Liver (tissue), 9 donors: Measurements from ENCODE around the gene TSEN2. TPM values are rescaled to one million over a fixed set of nuclear protein-coding genes. Genes with fewer than 3 reads are reported as not detected.

Source experiments
- DNase-seq: peaks from one replicate; pipeline ENCODE4 v3.0.0-alpha.2; 2017; ENCODE audit warnings: low spot score
- H3K27ac ChIP-seq, 2 donors: one replicate each; pipeline ENCODE4 v1.7.0; 2013; ENCODE audit warnings: inconsistent platforms in 2 of 2, low read length in 2 of 2, control low read depth in 1 of 2, low read depth in 1 of 2, mild to moderate bottlenecking in 1 of 2
- H3K27me3 ChIP-seq, 4 donors: one replicate each; pipeline versions ENCODE4 v1.6.1 to v1.7.0; 2013; ENCODE audit warnings: low read length in 3 of 4, inconsistent platforms in 1 of 4, mild to moderate bottlenecking in 1 of 4, moderate library complexity in 1 of 4; ENCODE audit not compliant: control insufficient read depth in 4 of 4, insufficient read depth in 4 of 4
- H3K36me3 ChIP-seq, 4 donors: one replicate each; pipeline versions ENCODE4 v1.6.1 to v1.7.0; 2013; ENCODE audit warnings: low read length in 3 of 4, mild to moderate bottlenecking in 3 of 4, low read depth in 1 of 4, moderate library complexity in 1 of 4; ENCODE audit not compliant: control insufficient read depth in 4 of 4, insufficient read depth in 3 of 4
- H3K4me1 ChIP-seq, 4 donors: one replicate each; pipeline versions ENCODE4 v1.6.1 to v1.7.0; 2013; ENCODE audit warnings: low read length in 3 of 4, mild to moderate bottlenecking in 3 of 4, moderate library complexity in 1 of 4; ENCODE audit not compliant: control insufficient read depth in 4 of 4, insufficient read depth in 4 of 4
- H3K4me3 ChIP-seq, 3 donors: one replicate each; pipeline versions ENCODE4 v1.6.1 to v1.7.0; 2013; ENCODE audit warnings: low read length in 3 of 3, control low read depth in 1 of 3, low read depth in 1 of 3, mild to moderate bottlenecking in 1 of 3
- H3K9ac ChIP-seq, 2 donors: one replicate each; pipeline ENCODE4 v1.7.0; 2013; ENCODE audit warnings: low read length in 2 of 2, mild to moderate bottlenecking in 2 of 2, moderate library complexity in 2 of 2, control low read depth in 1 of 2, low read depth in 1 of 2
- H3K9me3 ChIP-seq, 4 donors: one replicate each; pipeline versions ENCODE4 v1.6.1 to v1.7.0; 2013; ENCODE audit warnings: low read length in 3 of 4; ENCODE audit not compliant: control insufficient read depth in 4 of 4
- EGR1 ChIP-seq, 2 donors: IDR thresholded peaks; 2 replicates each; pipeline ENCODE4 v1.6.1; 2016 to 2018; ENCODE audit warnings: antibody characterized with exemption in 2 of 2, low read depth in 2 of 2
- GABPA ChIP-seq, 2 donors: IDR thresholded peaks in 1 of 2; conservative IDR thresholded peaks in 1 of 2; 2 replicates each; pipeline ENCODE4 v1.6.1; 2016; ENCODE audit warnings: antibody characterized with exemption in 2 of 2, mild to moderate bottlenecking in 1 of 2, moderate library complexity in 1 of 2
- HNF4A ChIP-seq, 2 donors: conservative IDR thresholded peaks; 2 replicates each; pipeline ENCODE4 v1.6.1; 2016; ENCODE audit warnings: antibody characterized with exemption in 2 of 2, mild to moderate bottlenecking in 2 of 2
- HNF4G ChIP-seq: IDR thresholded peaks from 2 replicates; pipeline ENCODE4 v1.6.1; 2016; ENCODE audit warnings: antibody characterized with exemption
- JUND ChIP-seq, 2 donors: IDR thresholded peaks; 2 replicates each; pipeline ENCODE4 v1.6.1; 2016; ENCODE audit warnings: antibody characterized with exemption in 2 of 2
- NR2F2 ChIP-seq: IDR thresholded peaks from 2 replicates; pipeline ENCODE4 v1.6.1; 2016; ENCODE audit warnings: antibody characterized with exemption
- RAD21 ChIP-seq, 2 donors: IDR thresholded peaks; 2 replicates each; pipeline ENCODE4 v1.6.1; 2016; ENCODE audit warnings: antibody characterized with exemption in 2 of 2, mild to moderate bottlenecking in 2 of 2
- RXRA ChIP-seq, 2 donors: IDR thresholded peaks; 2 replicates each; pipeline ENCODE4 v1.6.1; 2017 to 2018; ENCODE audit warnings: antibody characterized with exemption in 2 of 2, mild to moderate bottlenecking in 1 of 2
- SP1 ChIP-seq: IDR thresholded peaks from 2 replicates; pipeline ENCODE4 v1.6.1; 2018; ENCODE audit warnings: antibody characterized with exemption, mild to moderate bottlenecking
- TAF1 ChIP-seq: conservative IDR thresholded peaks from 2 replicates; pipeline ENCODE4 v1.6.1; 2016; ENCODE audit warnings: antibody characterized with exemption, mild to moderate bottlenecking
- YY1 ChIP-seq: IDR thresholded peaks from 2 replicates; pipeline ENCODE4 v1.6.1; 2016; ENCODE audit warnings: antibody characterized with exemption, mild to moderate bottlenecking
- WGBS: extraction: QIAGEN DNeasy Blood & Tissue Kit; methylation state at CpG from one replicate; pipeline ENCODE4 v1.1.7; 2013; 5-methylcytosine and 5-hydroxymethylcytosine counted together
- polyA plus RNA-seq, 2 donors: library from polyadenylated mRNA; stranded (reverse) in 1 of 2; unstranded in 1 of 2; fragments of 200-250 nt in 1 of 2; fragments of >200 nt in 1 of 2; fragmentation: Nextera tagmentation in 1 of 2; extraction: Ambion mirVana in 1 of 2; gene quantifications; one replicate each; pipeline versions ENCODE4 v1.2.1 to v1.2.3, GENCODE V29; 2013 to 2015
- total RNA-seq, 2 donors: library from RNA; depleted of rRNA; stranded (reverse); fragments of >200 nt; gene quantifications; one replicate each; pipeline ENCODE4 v1.2.3, GENCODE V29; 2014
- TF ChIP-seq, protein P1 (sequence below): IDR thresholded peaks from 2 replicates; pipeline ENCODE4 v1.6.1; 2016; ENCODE audit warnings: antibody characterized with exemption
- TF ChIP-seq, protein P2 (sequence below): IDR thresholded peaks from 2 replicates; pipeline ENCODE4 v1.6.1; 2016; ENCODE audit warnings: antibody characterized with exemption
- TF ChIP-seq, protein P3 (sequence below): IDR thresholded peaks from 2 replicates; pipeline ENCODE4 v1.6.1; 2016; ENCODE audit warnings: antibody characterized with exemption
- TF ChIP-seq, protein P4 (sequence below): IDR thresholded peaks from 2 replicates; pipeline ENCODE4 v1.6.1; 2016; ENCODE audit warnings: antibody characterized with exemption, mild to moderate bottlenecking
- TF ChIP-seq, protein P5 (sequence below): fragments of 150-350 bp; IDR thresholded peaks from 2 replicates; pipeline ENCODE4 v1.5.1; 2017; ENCODE audit warnings: improper control_type of control experiment, low read depth, low read length; ENCODE audit not compliant: missing input control
- donor health status: healthy.
- donor health status: healthy.
- donor health status: healthy.
- donor health status: healthy.
- donor health status: healthy.

TSEN2 gene
- total and polyA plus RNA-seq, 4 donors = 4.1 to 14.1 (median 6.9) TPM

DNA sequence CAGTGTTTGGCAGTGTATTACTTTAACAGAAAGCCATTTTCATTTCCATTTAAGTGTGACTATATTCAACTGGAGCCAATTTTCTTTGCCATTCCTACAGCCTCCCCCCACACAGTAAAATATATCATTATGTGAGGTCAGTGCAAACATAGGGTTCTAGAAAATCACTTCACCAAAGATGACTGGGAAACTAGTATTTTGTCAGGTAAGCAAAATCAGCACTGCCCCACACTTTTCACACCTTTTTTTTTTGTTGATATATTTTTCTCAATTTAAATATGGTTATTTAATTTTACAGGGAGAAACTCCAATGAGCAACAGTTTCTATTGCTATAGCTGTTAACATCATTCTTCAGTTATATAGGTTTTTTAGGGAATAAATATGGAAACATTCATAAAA lies 31.4 kb downstream of the TSEN2 start:
- no peak for DNase-seq
- Histone ChIP-seq H3K4me1 (no peaks in the 10 kb centered on the region), H3K9me3 (no peaks in the 10 kb centered on the region), H3K36me3 (peaks cover 0 to 5% (median 3%) of the 10 kb centered on the region in 4 donors), H3K27me3 (no peaks in the 10 kb centered on the region), H3K27ac (no peak overlapping the region), H3K9ac (no peak overlapping the region), H3K4me3 (no peak overlapping the region)
- TF ChIP-seq YY1 = no peak
- TF ChIP-seq, protein P1, sequence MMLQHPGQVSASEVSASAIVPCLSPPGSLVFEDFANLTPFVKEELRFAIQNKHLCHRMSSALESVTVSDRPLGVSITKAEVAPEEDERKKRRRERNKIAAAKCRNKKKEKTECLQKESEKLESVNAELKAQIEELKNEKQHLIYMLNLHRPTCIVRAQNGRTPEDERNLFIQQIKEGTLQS = no peak
- no peak for TF ChIP-seq RAD21 (IDR thresholded peaks at IDR 0.05)
- TF ChIP-seq, protein P2, sequence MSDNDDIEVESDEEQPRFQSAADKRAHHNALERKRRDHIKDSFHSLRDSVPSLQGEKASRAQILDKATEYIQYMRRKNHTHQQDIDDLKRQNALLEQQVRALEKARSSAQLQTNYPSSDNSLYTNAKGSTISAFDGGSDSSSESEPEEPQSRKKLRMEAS = no peak
- TF ChIP-seq, protein P3, sequence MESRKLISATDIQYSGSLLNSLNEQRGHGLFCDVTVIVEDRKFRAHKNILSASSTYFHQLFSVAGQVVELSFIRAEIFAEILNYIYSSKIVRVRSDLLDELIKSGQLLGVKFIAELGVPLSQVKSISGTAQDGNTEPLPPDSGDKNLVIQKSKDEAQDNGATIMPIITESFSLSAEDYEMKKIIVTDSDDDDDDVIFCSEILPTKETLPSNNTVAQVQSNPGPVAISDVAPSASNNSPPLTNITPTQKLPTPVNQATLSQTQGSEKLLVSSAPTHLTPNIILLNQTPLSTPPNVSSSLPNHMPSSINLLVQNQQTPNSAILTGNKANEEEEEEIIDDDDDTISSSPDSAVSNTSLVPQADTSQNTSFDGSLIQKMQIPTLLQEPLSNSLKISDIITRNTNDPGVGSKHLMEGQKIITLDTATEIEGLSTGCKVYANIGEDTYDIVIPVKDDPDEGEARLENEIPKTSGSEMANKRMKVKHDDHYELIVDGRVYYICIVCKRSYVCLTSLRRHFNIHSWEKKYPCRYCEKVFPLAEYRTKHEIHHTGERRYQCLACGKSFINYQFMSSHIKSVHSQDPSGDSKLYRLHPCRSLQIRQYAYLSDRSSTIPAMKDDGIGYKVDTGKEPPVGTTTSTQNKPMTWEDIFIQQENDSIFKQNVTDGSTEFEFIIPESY = no peak
- TF ChIP-seq EGR1 (IDR thresholded peaks at IDR 0.05; ENCODE audit: low read depth in 2 of 2) = no peak
- TF ChIP-seq HNF4A (conservative IDR thresholded peaks at IDR 0.05) = no peak
- TF ChIP-seq GABPA (IDR thresholded peaks at IDR 0.05 in 1 of 2, conservative IDR thresholded peaks at IDR 0.05 in 1 of 2) = no peak
- no peak for TF ChIP-seq SP1
- no peak for TF ChIP-seq HNF4G
- TF ChIP-seq, protein P4, sequence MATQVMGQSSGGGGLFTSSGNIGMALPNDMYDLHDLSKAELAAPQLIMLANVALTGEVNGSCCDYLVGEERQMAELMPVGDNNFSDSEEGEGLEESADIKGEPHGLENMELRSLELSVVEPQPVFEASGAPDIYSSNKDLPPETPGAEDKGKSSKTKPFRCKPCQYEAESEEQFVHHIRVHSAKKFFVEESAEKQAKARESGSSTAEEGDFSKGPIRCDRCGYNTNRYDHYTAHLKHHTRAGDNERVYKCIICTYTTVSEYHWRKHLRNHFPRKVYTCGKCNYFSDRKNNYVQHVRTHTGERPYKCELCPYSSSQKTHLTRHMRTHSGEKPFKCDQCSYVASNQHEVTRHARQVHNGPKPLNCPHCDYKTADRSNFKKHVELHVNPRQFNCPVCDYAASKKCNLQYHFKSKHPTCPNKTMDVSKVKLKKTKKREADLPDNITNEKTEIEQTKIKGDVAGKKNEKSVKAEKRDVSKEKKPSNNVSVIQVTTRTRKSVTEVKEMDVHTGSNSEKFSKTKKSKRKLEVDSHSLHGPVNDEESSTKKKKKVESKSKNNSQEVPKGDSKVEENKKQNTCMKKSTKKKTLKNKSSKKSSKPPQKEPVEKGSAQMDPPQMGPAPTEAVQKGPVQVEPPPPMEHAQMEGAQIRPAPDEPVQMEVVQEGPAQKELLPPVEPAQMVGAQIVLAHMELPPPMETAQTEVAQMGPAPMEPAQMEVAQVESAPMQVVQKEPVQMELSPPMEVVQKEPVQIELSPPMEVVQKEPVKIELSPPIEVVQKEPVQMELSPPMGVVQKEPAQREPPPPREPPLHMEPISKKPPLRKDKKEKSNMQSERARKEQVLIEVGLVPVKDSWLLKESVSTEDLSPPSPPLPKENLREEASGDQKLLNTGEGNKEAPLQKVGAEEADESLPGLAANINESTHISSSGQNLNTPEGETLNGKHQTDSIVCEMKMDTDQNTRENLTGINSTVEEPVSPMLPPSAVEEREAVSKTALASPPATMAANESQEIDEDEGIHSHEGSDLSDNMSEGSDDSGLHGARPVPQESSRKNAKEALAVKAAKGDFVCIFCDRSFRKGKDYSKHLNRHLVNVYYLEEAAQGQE = no peak
- no peak for TF ChIP-seq RXRA (IDR thresholded peaks at IDR 0.05)

DNA sequence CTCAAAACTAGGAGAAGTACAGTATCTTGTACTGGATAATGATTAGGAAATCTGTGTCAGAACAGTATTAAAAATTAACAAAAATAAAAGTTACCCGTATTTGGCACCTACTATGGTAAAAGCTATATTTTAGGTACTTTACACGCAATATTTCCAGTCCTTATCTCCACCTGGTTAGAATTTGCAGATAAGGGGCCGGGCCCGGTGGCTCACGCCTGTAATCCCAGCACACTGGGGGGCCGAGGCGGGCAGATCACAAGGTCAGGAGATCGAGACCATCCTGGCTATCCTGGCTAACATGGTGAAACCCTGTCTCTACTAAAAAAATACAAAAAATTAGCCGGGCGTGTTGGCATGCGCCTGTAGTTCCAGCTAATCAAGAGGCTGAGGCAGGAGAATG lies 32.6 kb downstream of the TSEN2 start:
- no peak overlapping the region for H3K27ac ChIP-seq
- no peaks in the 10 kb centered on the region for H3K9me3 ChIP-seq
- H3K36me3 ChIP-seq = peaks cover 0 to 5% (median 4%) of the 10 kb centered on the region in 4 donors
- WGBS = 95% methylated on average over 11 of the region's 11 CpGs
- H3K27me3 ChIP-seq = no peaks in the 10 kb centered on the region
- no peak overlapping the region for H3K4me3 ChIP-seq
- H3K9ac ChIP-seq = no peak overlapping the region
- DNase-seq = no peak
- no peaks in the 10 kb centered on the region for H3K4me1 ChIP-seq
- TF ChIP-seq HNF4A (conservative IDR thresholded peaks at IDR 0.05) = no peak
- TF ChIP-seq YY1 = no peak
- TF ChIP-seq NR2F2 = no peak
- no peak for TF ChIP-seq RXRA (IDR thresholded peaks at IDR 0.05)
- no peak for TF ChIP-seq RAD21 (IDR thresholded peaks at IDR 0.05)
- no peak for TF ChIP-seq GABPA (IDR thresholded peaks at IDR 0.05 in 1 of 2, conservative IDR thresholded peaks at IDR 0.05 in 1 of 2)
- TF ChIP-seq, protein P5, sequence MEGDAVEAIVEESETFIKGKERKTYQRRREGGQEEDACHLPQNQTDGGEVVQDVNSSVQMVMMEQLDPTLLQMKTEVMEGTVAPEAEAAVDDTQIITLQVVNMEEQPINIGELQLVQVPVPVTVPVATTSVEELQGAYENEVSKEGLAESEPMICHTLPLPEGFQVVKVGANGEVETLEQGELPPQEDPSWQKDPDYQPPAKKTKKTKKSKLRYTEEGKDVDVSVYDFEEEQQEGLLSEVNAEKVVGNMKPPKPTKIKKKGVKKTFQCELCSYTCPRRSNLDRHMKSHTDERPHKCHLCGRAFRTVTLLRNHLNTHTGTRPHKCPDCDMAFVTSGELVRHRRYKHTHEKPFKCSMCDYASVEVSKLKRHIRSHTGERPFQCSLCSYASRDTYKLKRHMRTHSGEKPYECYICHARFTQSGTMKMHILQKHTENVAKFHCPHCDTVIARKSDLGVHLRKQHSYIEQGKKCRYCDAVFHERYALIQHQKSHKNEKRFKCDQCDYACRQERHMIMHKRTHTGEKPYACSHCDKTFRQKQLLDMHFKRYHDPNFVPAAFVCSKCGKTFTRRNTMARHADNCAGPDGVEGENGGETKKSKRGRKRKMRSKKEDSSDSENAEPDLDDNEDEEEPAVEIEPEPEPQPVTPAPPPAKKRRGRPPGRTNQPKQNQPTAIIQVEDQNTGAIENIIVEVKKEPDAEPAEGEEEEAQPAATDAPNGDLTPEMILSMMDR = no peak
- no peak for TF ChIP-seq HNF4G
- TF ChIP-seq, protein P4 = no peak
- TF ChIP-seq, protein P1 = no peak
- TF ChIP-seq, protein P2 = no peak
- no peak for TF ChIP-seq EGR1 (IDR thresholded peaks at IDR 0.05; ENCODE audit: low read depth in 2 of 2)
- TF ChIP-seq, protein P3 = no peak
- TF ChIP-seq JUND (IDR thresholded peaks at IDR 0.05) = no peak
- no peak for TF ChIP-seq TAF1
- no peak for TF ChIP-seq SP1
